C4-2B (cell line): ENCODE results near the gene CYP26B1.

ENCODE experiments used
- H3K27ac ChIP-seq: fragments of 450-650 bp; 2 replicates; pipeline ENCODE4 v1.5.1; 2017
- CTCF ChIP-seq: fragments of 450-650 bp; conservative IDR thresholded peaks from 2 replicates; pipeline ENCODE4 v1.5.1; 2017; ENCODE audit warnings: mild to moderate bottlenecking
- ZFX ChIP-seq: fragments of 450-650 bp; IDR thresholded peaks from 2 replicates; pipeline ENCODE4 v1.6.1; 2017

CYP26B1 gene

GRCh38 chr2:72166279-72166678, 18.6 kb upstream of the CYP26B1 start:
- no peak overlapping the region for H3K27ac ChIP-seq
- TF ChIP-seq ZFX (no peak), CTCF (no peak)

- no peak overlapping the region for H3K27ac ChIP-seq
- no peak for TF ChIP-seq CTCF
- no peak for TF ChIP-seq ZFX
Measured at GRCh38 chr2:72165792-72166191, 18.1 kb upstream of the CYP26B1 start.

GRCh38 chr2:72162574-72162973, 14.9 kb upstream of the CYP26B1 start:
- H3K27ac ChIP-seq, result no peak overlapping the region
- no peak for TF ChIP-seq CTCF
- TF ChIP-seq ZFX, result no peak

- no peak overlapping the region for H3K27ac ChIP-seq
- TF ChIP-seq CTCF (no peak), ZFX (no peak)
Measured at GRCh38 chr2:72159211-72159993, 11.7 kb upstream of the CYP26B1 start.

GRCh38 chr2:72157871-72158771, 10.5 kb upstream of the CYP26B1 start:
- TF ChIP-seq ZFX (no peak), CTCF (no peak)

GRCh38 chr2:72156872-72157271, 9.2 kb upstream of the CYP26B1 start:
- no peak overlapping the region for H3K27ac ChIP-seq
- no peak for TF ChIP-seq ZFX
- TF ChIP-seq CTCF, result no peak

More at GRCh38 chr2:72157871-72158771, 10.5 kb upstream of the CYP26B1 start:
- H3K27ac ChIP-seq, result no peak overlapping the region

- no peak overlapping the region for H3K27ac ChIP-seq
- TF ChIP-seq ZFX (no peak), CTCF (no peak)
Measured at GRCh38 chr2:72155737-72156136, 8.1 kb upstream of the CYP26B1 start.
